K562 (cell line): ENCODE measurements around the gene ANTKMT. TPM values are rescaled to one million over a fixed set of nuclear protein-coding genes. Genes with fewer than 3 reads are reported as not detected.

Experiments used
- CREBBP ChIP-seq: IDR thresholded peaks from one replicate; pipeline ENCODE4 v1.6.1; 2012; ENCODE audit warnings: low read depth, mild to moderate bottlenecking, control low read depth, inconsistent platforms, low read length
- CTCF ChIP-seq, 3 experiments: IDR thresholded peaks in 2 of 3; conservative IDR thresholded peaks in 1 of 3; 2 replicates each; pipeline ENCODE4 v1.5.1; 2011 to 2012; ENCODE audit warnings: low read length in 3 of 3, mild to moderate bottlenecking in 3 of 3, control low read depth in 2 of 3, improper control_type of control experiment in 1 of 3, inconsistent platforms in 1 of 3, low read depth in 1 of 3, mixed read lengths in 1 of 3, moderate library complexity in 1 of 3; ENCODE audit not compliant: insufficient read depth in 2 of 3
- FUS ChIP-seq: fragments of 200-400 bp; formaldehyde crosslinking; optimal IDR thresholded peaks from 2 replicates; pipeline ENCODE3; 2017; ENCODE audit warnings: low read depth, low read length
- MAFF ChIP-seq: IDR thresholded peaks from 2 replicates; pipeline ENCODE4 v1.6.1; 2012; ENCODE audit warnings: low read length, improper control_type of control experiment
- MAFG ChIP-seq: fragments of 450-650 bp; conservative IDR thresholded peaks from 2 replicates; pipeline ENCODE4 v1.6.1; 2016; ENCODE audit warnings: missing genetic modification characterization, missing compliant biosample characterization
- NELFE ChIP-seq: IDR thresholded peaks from 2 replicates; pipeline ENCODE4 v1.6.1; 2011; ENCODE audit warnings: mild to moderate bottlenecking; ENCODE audit not compliant: insufficient read depth, insufficient read length
- RBM15 ChIP-seq: fragments of 200-400 bp; formaldehyde crosslinking; IDR thresholded peaks from 2 replicates; pipeline ENCODE4 v1.6.1; 2018; ENCODE audit warnings: mild to moderate bottlenecking, low read length, moderate library complexity; ENCODE audit not compliant: insufficient read depth
- SIRT6 ChIP-seq: IDR thresholded peaks from one replicate; pipeline ENCODE4 v1.6.1; 2012; ENCODE audit warnings: low read depth, mild to moderate bottlenecking, control low read depth, inconsistent platforms, low read length, moderate library complexity
- TCF15 ChIP-seq: fragments of 250-450 bp; sonication (Bioruptor Pico); IDR thresholded peaks from 2 replicates; pipeline ENCODE4 v1.8.0; 2022; ENCODE audit warnings: moderate library complexity, mild to moderate bottlenecking, inconsistent platforms
- ZBTB8A ChIP-seq: fragments of 450-650 bp; IDR thresholded peaks from 2 replicates; pipeline ENCODE4 v1.6.1; 2018; ENCODE audit warnings: mild to moderate bottlenecking, moderate library complexity; ENCODE audit not compliant: partially characterized antibody
- ZNF23 ChIP-seq: fragments of 250-450 bp; sonication (Bioruptor Pico); IDR thresholded peaks from 2 replicates; pipeline ENCODE4 v1.4.0; 2020; ENCODE audit warnings: mild to moderate bottlenecking
- ZNF592 ChIP-seq: fragments of 450-650 bp; IDR thresholded peaks from 2 replicates; pipeline ENCODE4 v1.6.1; 2017; ENCODE audit warnings: antibody characterized with exemption, mild to moderate bottlenecking
- ZNF79 ChIP-seq: fragments of 250-450 bp; sonication (Bioruptor Pico); IDR thresholded peaks from 2 replicates; pipeline ENCODE4 v1.4.0; 2020; ENCODE audit warnings: low read depth, mild to moderate bottlenecking, moderate library complexity
- polyA plus RNA-seq, 8 experiments: library from polyadenylated mRNA; depleted of rRNA in 4 of 8; stranded (reverse) in 5 of 8; unstranded in 3 of 8; fragments of >200 nt; fragmentation: Nextera tagmentation in 2 of 8; fragmentation: Illumina TruSeq in 1 of 8; extraction: Ambion mirVana in 2 of 8; extraction: Trizol in 1 of 8; gene quantifications; 2 replicates each; pipeline versions ENCODE4 v1.2.1 to v1.2.3, GENCODE V29; 2011 to 2014; ENCODE audit warnings: inconsistent platforms in 1 of 8, missing spikeins in 1 of 8
- total RNA-seq, 7 experiments: library from RNA; depleted of rRNA in 6 of 7; stranded (reverse); fragments of >200 nt in 6 of 7; fragmentation: Illumina TruSeq in 2 of 7; extraction: Trizol in 2 of 7; gene quantifications; 2 replicates each; pipeline versions ENCODE4 v1.2.1 to v1.2.3, GENCODE V29; 2011 to 2021; ENCODE audit warnings: low replicate concordance in 1 of 7
- TF ChIP-seq, protein P1 (sequence below): IDR thresholded peaks from 3 replicates; pipeline ENCODE4 v1.6.1; 2011; ENCODE audit warnings: borderline replicate concordance, mild to moderate bottlenecking; ENCODE audit not compliant: insufficient read length, insufficient read depth
- TF ChIP-seq, protein P2 (sequence below): fragments of 250-450 bp; sonication (Bioruptor Pico); IDR thresholded peaks from 2 replicates; pipeline ENCODE4 v1.4.0; 2020; ENCODE audit warnings: mild to moderate bottlenecking, moderate library complexity
- TF ChIP-seq, protein P3 (sequence below): fragments of 450-650 bp; formaldehyde crosslinking; IDR thresholded peaks from 2 replicates; pipeline ENCODE4 v1.4.0; 2020; ENCODE audit warnings: mild to moderate bottlenecking, moderate library complexity

Gene ANTKMT
- total and polyA plus RNA-seq, 9 of the 15 experiments (the other 6 are each of a cell fraction or from before 2014, with no cell fraction given) = 0.58 to 217 (median 19.1) TPM

DNA sequence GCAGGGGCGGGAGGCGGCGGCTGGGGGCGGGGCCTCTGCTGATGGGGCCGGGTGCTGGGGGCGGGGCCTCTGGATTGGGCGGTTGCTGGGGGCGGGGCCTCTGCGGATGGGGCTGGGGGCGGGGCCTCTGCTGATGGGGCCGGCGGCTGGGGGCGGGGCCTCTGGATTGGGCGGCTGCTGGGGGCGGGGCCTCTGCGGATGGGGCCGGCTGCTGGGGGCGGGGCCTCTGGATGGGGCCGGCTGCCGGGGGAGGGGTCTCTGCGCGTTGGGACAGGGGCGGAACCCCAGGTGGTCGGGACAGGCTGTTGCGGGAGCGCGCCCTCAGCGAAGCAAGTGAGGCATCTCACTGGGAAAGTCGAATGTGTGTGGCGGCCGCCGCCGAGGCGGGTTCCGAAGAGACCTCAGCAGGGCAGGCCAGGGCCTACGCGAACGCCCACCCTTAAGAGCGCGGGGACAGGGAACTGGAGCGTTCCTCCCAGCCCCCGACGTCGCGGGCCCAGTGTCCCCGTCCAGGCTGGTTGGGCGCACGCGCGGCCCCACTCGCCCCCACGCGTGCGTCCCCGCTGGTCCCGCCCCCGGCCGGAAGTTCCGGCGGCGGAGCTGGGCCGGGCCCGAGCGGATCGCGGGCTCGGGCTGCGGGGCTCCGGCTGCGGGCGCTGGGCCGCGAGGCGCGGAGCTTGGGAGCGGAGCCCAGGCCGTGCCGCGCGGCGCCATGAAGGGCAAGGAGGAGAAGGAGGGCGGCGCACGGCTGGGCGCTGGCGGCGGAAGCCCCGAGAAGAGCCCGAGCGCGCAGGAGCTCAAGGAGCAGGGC lies 40.9 kb upstream of the ANTKMT start, which contains the start of gene STUB1 (continued):
- no peak for TF ChIP-seq TCF15 (CRISPR knock-in tag)
- no peak for TF ChIP-seq NELFE
- TF ChIP-seq, protein P1, sequence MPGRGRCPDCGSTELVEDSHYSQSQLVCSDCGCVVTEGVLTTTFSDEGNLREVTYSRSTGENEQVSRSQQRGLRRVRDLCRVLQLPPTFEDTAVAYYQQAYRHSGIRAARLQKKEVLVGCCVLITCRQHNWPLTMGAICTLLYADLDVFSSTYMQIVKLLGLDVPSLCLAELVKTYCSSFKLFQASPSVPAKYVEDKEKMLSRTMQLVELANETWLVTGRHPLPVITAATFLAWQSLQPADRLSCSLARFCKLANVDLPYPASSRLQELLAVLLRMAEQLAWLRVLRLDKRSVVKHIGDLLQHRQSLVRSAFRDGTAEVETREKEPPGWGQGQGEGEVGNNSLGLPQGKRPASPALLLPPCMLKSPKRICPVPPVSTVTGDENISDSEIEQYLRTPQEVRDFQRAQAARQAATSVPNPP = no peak
- TF ChIP-seq MAFG (tag) = no peak
- TF ChIP-seq FUS = no peak
- TF ChIP-seq ZNF592 = no peak; the same call in 1 of the 2 replicates
- TF ChIP-seq, protein P2, sequence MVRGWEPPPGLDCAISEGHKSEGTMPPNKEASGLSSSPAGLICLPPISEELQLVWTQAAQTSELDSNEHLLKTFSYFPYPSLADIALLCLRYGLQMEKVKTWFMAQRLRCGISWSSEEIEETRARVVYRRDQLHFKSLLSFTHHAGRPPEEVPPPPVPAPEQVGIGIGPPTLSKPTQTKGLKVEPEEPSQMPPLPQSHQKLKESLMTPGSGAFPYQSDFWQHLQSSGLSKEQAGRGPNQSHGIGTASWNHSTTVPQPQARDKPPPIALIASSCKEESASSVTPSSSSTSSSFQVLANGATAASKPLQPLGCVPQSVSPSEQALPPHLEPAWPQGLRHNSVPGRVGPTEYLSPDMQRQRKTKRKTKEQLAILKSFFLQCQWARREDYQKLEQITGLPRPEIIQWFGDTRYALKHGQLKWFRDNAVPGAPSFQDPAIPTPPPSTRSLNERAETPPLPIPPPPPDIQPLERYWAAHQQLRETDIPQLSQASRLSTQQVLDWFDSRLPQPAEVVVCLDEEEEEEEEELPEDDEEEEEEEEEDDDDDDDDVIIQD (CRISPR knock-in tag) = no peak
- no peak for TF ChIP-seq ZNF79
- TF ChIP-seq, protein P3, sequence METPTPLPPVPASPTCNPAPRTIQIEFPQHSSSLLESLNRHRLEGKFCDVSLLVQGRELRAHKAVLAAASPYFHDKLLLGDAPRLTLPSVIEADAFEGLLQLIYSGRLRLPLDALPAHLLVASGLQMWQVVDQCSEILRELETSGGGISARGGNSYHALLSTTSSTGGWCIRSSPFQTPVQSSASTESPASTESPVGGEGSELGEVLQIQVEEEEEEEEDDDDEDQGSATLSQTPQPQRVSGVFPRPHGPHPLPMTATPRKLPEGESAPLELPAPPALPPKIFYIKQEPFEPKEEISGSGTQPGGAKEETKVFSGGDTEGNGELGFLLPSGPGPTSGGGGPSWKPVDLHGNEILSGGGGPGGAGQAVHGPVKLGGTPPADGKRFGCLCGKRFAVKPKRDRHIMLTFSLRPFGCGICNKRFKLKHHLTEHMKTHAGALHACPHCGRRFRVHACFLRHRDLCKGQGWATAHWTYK = no peak
- TF ChIP-seq MAFF = no peak
- TF ChIP-seq CREBBP = no peak
- TF ChIP-seq ZBTB8A = no peak
- no peak for TF ChIP-seq RBM15
- no peak for TF ChIP-seq CTCF (IDR thresholded peaks at IDR 0.05 in 2 of 3, conservative IDR thresholded peaks at IDR 0.05 in 1 of 3; ENCODE audit: insufficient read depth in 2 of 3, low read depth in 1 of 3, low read length in 3 of 3)
- no peak for TF ChIP-seq SIRT6
- no peak for TF ChIP-seq ZNF23 (CRISPR knock-in tag)
